HUES6 (cell line): Measurements from ENCODE around the gene ARL6IP4.

Experiments
- H3K27ac ChIP-seq: 2 replicates; pipeline ENCODE4 v1.7.0; 2013; ENCODE audit warnings: low read depth, mild to moderate bottlenecking, low read length, inconsistent platforms
- H3K27me3 ChIP-seq: 2 replicates; pipeline ENCODE4 v1.6.1; 2013; ENCODE audit warnings: low read length; ENCODE audit not compliant: control insufficient read depth, insufficient read depth
- H3K36me3 ChIP-seq: 2 replicates; pipeline ENCODE4 v1.6.1; 2013; ENCODE audit warnings: low read length; ENCODE audit not compliant: control insufficient read depth, insufficient read depth
- H3K4me1 ChIP-seq: 2 replicates; pipeline ENCODE4 v1.6.1; 2013; ENCODE audit warnings: low read length; ENCODE audit not compliant: control insufficient read depth, insufficient read depth
- H3K4me3 ChIP-seq: 2 replicates; pipeline ENCODE4 v1.5.1; 2013; ENCODE audit warnings: low read depth, low read length
- H3K9ac ChIP-seq: one replicate; pipeline ENCODE4 v1.6.1; 2013; ENCODE audit warnings: mild to moderate bottlenecking, low read length
- H3K9me3 ChIP-seq: 2 replicates; pipeline ENCODE4 v1.6.1; 2013; ENCODE audit warnings: low read depth, low read length; ENCODE audit not compliant: control insufficient read depth, insufficient read depth

Gene ARL6IP4

GRCh38 chr12:122946690-122947341 is 33.7 kb upstream of the ARL6IP4 start:
- no peak overlapping the region for H3K27ac ChIP-seq

GRCh38 chr12:122947352-122947792 is 33.1 kb upstream of the ARL6IP4 start:
- H3K9me3 ChIP-seq = no peaks in the 10 kb centered on the region
- no peak overlapping the region for H3K9ac ChIP-seq
- H3K27ac ChIP-seq = no peak overlapping the region
- H3K36me3 ChIP-seq = no peaks in the 10 kb centered on the region
- no peak overlapping the region for H3K4me3 ChIP-seq
- H3K4me1 ChIP-seq = peaks cover 8% of the 10 kb centered on the region; the same call in 1 of the 2 replicates
- peaks cover 4% of the 10 kb centered on the region; the same call in 1 of the 2 replicates for H3K27me3 ChIP-seq

More at GRCh38 chr12:122946690-122947341, 33.7 kb upstream of the ARL6IP4 start:
- Histone ChIP-seq H3K4me3 (no peak overlapping the region), H3K9me3 (no peaks in the 10 kb centered on the region), H3K4me1 (peaks cover 8% of the 10 kb centered on the region; the same call in 1 of the 2 replicates), H3K9ac (no peak overlapping the region), H3K27me3 (peaks cover 4% of the 10 kb centered on the region; the same call in 1 of the 2 replicates), H3K36me3 (no peaks in the 10 kb centered on the region)

GRCh38 chr12:122948605-122949004 is 31.9 kb upstream of the ARL6IP4 start:
- Histone ChIP-seq H3K9ac (no peak overlapping the region), H3K4me1 (peaks cover 8% of the 10 kb centered on the region; the same call in 1 of the 2 replicates), H3K4me3 (no peak overlapping the region), H3K9me3 (no peaks in the 10 kb centered on the region), H3K36me3 (no peaks in the 10 kb centered on the region), H3K27me3 (peaks cover 4% of the 10 kb centered on the region; the same call in 1 of the 2 replicates), H3K27ac (no peak overlapping the region)

- Histone ChIP-seq H3K4me3 (no peak overlapping the region), H3K4me1 (peaks cover 8% of the 10 kb centered on the region; the same call in 1 of the 2 replicates), H3K9ac (no peak overlapping the region), H3K36me3 (no peaks in the 10 kb centered on the region), H3K9me3 (no peaks in the 10 kb centered on the region), H3K27ac (no peak overlapping the region), H3K27me3 (peaks cover 4% of the 10 kb centered on the region; the same call in 1 of the 2 replicates)
These were observed 31.1 kb upstream of the ARL6IP4 start for GRCh38 chr12:122949405-122949804.

- no peak overlapping the region for H3K9ac ChIP-seq
- no peak overlapping the region for H3K4me3 ChIP-seq
- H3K9me3 ChIP-seq = no peaks in the 10 kb centered on the region
- no peak overlapping the region for H3K27ac ChIP-seq
- H3K36me3 ChIP-seq = no peaks in the 10 kb centered on the region
- peaks cover 4% of the 10 kb centered on the region; the same call in 1 of the 2 replicates for H3K4me1 ChIP-seq
- peaks cover 4% of the 10 kb centered on the region; the same call in 1 of the 2 replicates for H3K27me3 ChIP-seq
These were observed 30.4 kb upstream of the ARL6IP4 start for GRCh38 chr12:122949816-122950675.

GRCh38 chr12:122951406-122951805 is 29.1 kb upstream of the ARL6IP4 start:
- Histone ChIP-seq H3K9me3 (no peaks in the 10 kb centered on the region), H3K27me3 (no peaks in the 10 kb centered on the region; the same call in 1 of the 2 replicates), H3K27ac (no peak overlapping the region), H3K4me3 (no peak overlapping the region), H3K4me1 (peaks cover 2% of the 10 kb centered on the region; the same call in 1 of the 2 replicates), H3K36me3 (no peaks in the 10 kb centered on the region), H3K9ac (no peak overlapping the region)

GRCh38 chr12:122951979-122952892 is 28.2 kb upstream of the ARL6IP4 start:
- H3K27ac ChIP-seq = no peak overlapping the region

GRCh38 chr12:122955156-122955555 is 25.3 kb upstream of the ARL6IP4 start:
- Histone ChIP-seq H3K4me1 (no peaks in the 10 kb centered on the region), H3K27ac (no peak overlapping the region), H3K27me3 (no peaks in the 10 kb centered on the region; the same call in 1 of the 2 replicates), H3K9me3 (no peaks in the 10 kb centered on the region), H3K9ac (no peak overlapping the region), H3K36me3 (no peaks in the 10 kb centered on the region), H3K4me3 (no peak overlapping the region)

More at GRCh38 chr12:122951979-122952892, 28.2 kb upstream of the ARL6IP4 start:
- Histone ChIP-seq H3K9me3 (no peaks in the 10 kb centered on the region), H3K36me3 (no peaks in the 10 kb centered on the region), H3K4me1 (no peaks in the 10 kb centered on the region), H3K4me3 (no peak overlapping the region), H3K9ac (no peak overlapping the region), H3K27me3 (no peaks in the 10 kb centered on the region; the same call in 1 of the 2 replicates)

- no peaks in the 10 kb centered on the region for H3K9me3 ChIP-seq
These were observed 24.4 kb upstream of the ARL6IP4 start for GRCh38 chr12:122956035-122956434.

GRCh38 chr12:122958198-122958888 is 22.1 kb upstream of the ARL6IP4 start:
- H3K36me3 ChIP-seq = no peaks in the 10 kb centered on the region
- no peaks in the 10 kb centered on the region for H3K4me1 ChIP-seq
- no peak overlapping the region for H3K4me3 ChIP-seq
- H3K9me3 ChIP-seq = no peaks in the 10 kb centered on the region
- no peak overlapping the region for H3K27ac ChIP-seq
- H3K9ac ChIP-seq = no peak overlapping the region
- H3K27me3 ChIP-seq = no peaks in the 10 kb centered on the region

More at GRCh38 chr12:122956035-122956434, 24.4 kb upstream of the ARL6IP4 start:
- Histone ChIP-seq H3K27me3 (no peaks in the 10 kb centered on the region; the same call in 1 of the 2 replicates), H3K36me3 (no peaks in the 10 kb centered on the region), H3K4me1 (no peaks in the 10 kb centered on the region), H3K27ac (no peak overlapping the region), H3K9ac (no peak overlapping the region), H3K4me3 (no peak overlapping the region)
